Measurements from ENCODE around the gene EYA2. TPM values are rescaled to one million over a fixed set of nuclear protein-coding genes. Genes with fewer than 3 reads are reported as not detected.

EYA2 gene
- total RNA-seq, 1 experiment from 2014 or later = 0.25 TPM

DNA sequence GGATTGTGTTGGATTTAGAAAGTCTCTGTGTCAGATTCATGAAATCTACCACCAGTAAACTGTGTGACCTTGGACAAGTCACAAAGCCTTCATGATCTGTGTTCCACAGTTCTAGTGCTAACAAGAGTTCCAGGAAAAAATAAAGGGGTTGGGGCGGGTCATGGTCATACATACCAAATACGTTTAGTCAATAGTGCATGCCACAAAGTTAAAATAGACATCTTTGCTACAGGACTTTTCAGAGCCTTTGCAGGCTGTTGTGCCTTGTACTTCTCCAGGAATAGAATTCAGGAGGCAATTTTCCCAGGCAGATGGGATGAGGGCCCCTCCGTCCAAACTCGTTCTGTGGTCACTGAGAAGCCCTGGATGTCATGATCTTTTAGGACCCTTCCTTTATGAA is 127.2 kb downstream of the EYA2 start:
- H3K27me3 Mint-ChIP-seq (ENCODE audit: insufficient read depth, unreplicated experiment) = peaks cover 34% of the 10 kb centered on the region
- Histone ChIP-seq H3K4me3 (ENCODE audit: low read depth, low read length) (no peak overlapping the region), H3K27me3 (replicated peaks; ENCODE audit: control insufficient read depth, insufficient read depth, low read length) (no peaks in the 10 kb centered on the region; the same call in 1 of the 2 replicates), H3K4me1 (no peaks in the 10 kb centered on the region), H3K9me3 (no peaks in the 10 kb centered on the region), H3K36me3 (ENCODE audit: control insufficient read depth, insufficient read depth, low read length) (no peaks in the 10 kb centered on the region)
- H3K9me3 Mint-ChIP-seq (ENCODE audit: unreplicated experiment) = no peaks in the 10 kb centered on the region
- no peak overlapping the region for H3K4me3 Mint-ChIP-seq (ENCODE audit: unreplicated experiment)
- TF ChIP-seq, protein P1, sequence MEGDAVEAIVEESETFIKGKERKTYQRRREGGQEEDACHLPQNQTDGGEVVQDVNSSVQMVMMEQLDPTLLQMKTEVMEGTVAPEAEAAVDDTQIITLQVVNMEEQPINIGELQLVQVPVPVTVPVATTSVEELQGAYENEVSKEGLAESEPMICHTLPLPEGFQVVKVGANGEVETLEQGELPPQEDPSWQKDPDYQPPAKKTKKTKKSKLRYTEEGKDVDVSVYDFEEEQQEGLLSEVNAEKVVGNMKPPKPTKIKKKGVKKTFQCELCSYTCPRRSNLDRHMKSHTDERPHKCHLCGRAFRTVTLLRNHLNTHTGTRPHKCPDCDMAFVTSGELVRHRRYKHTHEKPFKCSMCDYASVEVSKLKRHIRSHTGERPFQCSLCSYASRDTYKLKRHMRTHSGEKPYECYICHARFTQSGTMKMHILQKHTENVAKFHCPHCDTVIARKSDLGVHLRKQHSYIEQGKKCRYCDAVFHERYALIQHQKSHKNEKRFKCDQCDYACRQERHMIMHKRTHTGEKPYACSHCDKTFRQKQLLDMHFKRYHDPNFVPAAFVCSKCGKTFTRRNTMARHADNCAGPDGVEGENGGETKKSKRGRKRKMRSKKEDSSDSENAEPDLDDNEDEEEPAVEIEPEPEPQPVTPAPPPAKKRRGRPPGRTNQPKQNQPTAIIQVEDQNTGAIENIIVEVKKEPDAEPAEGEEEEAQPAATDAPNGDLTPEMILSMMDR (IDR thresholded peaks at IDR 0.05; ENCODE audit: insufficient read depth in 1 of 2, low read depth in 1 of 2, low read length in 1 of 2, severe bottlenecking in 1 of 2, unreplicated experiment in 1 of 2) = no peak
- H3K27ac Mint-ChIP-seq (ENCODE audit: unreplicated experiment) = no peak overlapping the region
- no peaks in the 10 kb centered on the region for H3K4me1 Mint-ChIP-seq (ENCODE audit: low read depth, unreplicated experiment)
- intact Hi-C loops (cut with micrococcal nuclease; ENCODE audit: unreplicated experiment) = no loop called here
- no TSS peak for BruUV-seq (replicated peaks)
- H3K36me3 Mint-ChIP-seq (ENCODE audit: insufficient read depth, unreplicated experiment) = no peaks in the 10 kb centered on the region
- POLR2A ChIA-PET = no interaction called here
- DNase-seq = no peak
- CTCF ChIA-PET = interaction anchor here (0.7 kb wide), 1 partner anchor 503 kb away, joined by 5 read pairs; no protein-coding TSS in a partner anchor

DNA sequence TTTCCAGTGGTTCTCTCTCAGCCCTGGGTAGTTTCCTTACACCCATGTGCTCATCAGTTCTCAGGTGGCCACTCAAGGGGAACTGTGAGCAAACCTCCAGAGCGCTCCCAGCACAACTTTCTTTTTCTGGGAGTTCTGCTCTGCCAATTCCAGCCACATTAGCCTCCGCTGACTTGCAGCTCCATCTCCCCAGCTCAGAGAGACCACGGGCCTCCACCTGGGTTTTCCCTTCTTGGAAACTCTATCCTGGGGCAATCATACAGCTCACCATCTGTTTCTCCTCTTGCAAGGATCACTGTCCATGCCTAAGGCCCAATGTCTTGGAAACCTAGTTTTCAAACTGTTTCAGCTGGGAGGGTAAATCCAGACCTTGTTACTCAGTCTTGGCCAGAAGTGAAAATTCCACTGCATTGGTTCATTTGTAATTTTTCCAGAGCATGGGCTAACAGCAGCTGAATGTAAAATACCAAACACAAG is 129.9 kb downstream of the EYA2 start:
- H3K9me3 Mint-ChIP-seq (ENCODE audit: unreplicated experiment) = peaks cover 6% of the 10 kb centered on the region
- H3K27me3 Mint-ChIP-seq (ENCODE audit: insufficient read depth, unreplicated experiment) = peaks cover 34% of the 10 kb centered on the region
- BruUV-seq (replicated peaks) = no TSS peak
- TF ChIP-seq, protein P1 (IDR thresholded peaks at IDR 0.05; ENCODE audit: insufficient read depth in 1 of 2, low read depth in 1 of 2, low read length in 1 of 2, severe bottlenecking in 1 of 2, unreplicated experiment in 1 of 2) = no peak
- Histone ChIP-seq H3K9me3 (peaks cover 11% of the 10 kb centered on the region), H3K36me3 (ENCODE audit: control insufficient read depth, insufficient read depth, low read length) (no peaks in the 10 kb centered on the region), H3K4me1 (no peaks in the 10 kb centered on the region), H3K4me3 (ENCODE audit: low read depth, low read length) (no peak overlapping the region), H3K27me3 (replicated peaks; ENCODE audit: control insufficient read depth, insufficient read depth, low read length) (peaks cover 1% of the 10 kb centered on the region; the same call in 1 of the 2 replicates)
- POLR2A ChIA-PET = no interaction called here
- H3K36me3 Mint-ChIP-seq (ENCODE audit: insufficient read depth, unreplicated experiment) = no peaks in the 10 kb centered on the region
- CTCF ChIA-PET = interaction anchor here (0.5 kb wide), 1 partner anchor 539 kb away, joined by 11 read pairs; no protein-coding TSS in a partner anchor
- H3K27ac Mint-ChIP-seq (ENCODE audit: unreplicated experiment) = no peak overlapping the region
- H3K4me1 Mint-ChIP-seq (ENCODE audit: low read depth, unreplicated experiment) = no peaks in the 10 kb centered on the region
- no peak overlapping the region for H3K4me3 Mint-ChIP-seq (ENCODE audit: unreplicated experiment)
- DNase-seq = no peak
- intact Hi-C loops (cut with micrococcal nuclease; ENCODE audit: unreplicated experiment) = no loop called here

DNA sequence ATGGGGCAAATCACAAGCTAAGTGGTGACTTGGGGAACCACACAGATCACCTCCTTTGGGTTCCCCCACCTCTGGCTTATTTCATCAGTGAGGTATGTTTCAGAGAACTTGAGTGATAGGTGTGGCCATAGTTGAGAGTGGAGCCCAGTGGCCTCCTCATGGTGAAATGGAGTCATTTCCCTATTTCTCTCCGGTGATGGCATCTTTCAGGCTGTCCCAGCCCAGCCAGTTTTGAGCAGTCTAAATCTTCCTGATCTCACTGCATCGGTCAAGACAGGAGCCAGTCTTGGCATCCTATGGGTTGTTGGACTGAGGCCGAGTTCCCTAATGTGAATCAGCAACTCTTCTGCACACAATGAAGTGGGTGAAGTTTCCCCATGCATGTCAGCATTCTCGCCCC is 132.4 kb downstream of the EYA2 start:
- TF ChIP-seq, protein P1 (IDR thresholded peaks at IDR 0.05; ENCODE audit: insufficient read depth in 1 of 2, low read depth in 1 of 2, low read length in 1 of 2, severe bottlenecking in 1 of 2, unreplicated experiment in 1 of 2) = no peak
- no peak overlapping the region for H3K4me3 Mint-ChIP-seq (ENCODE audit: unreplicated experiment)
- H3K27me3 Mint-ChIP-seq (ENCODE audit: insufficient read depth, unreplicated experiment) = peaks cover 31% of the 10 kb centered on the region
- ChIA-PET POLR2A (no interaction called here), CTCF (no interaction called here)
- H3K9me3 Mint-ChIP-seq (ENCODE audit: unreplicated experiment) = peaks cover 12% of the 10 kb centered on the region
- no peak overlapping the region for H3K4me3 ChIP-seq (ENCODE audit: low read depth, low read length)
- no peak for DNase-seq
- no peaks in the 10 kb centered on the region for H3K4me1 Mint-ChIP-seq (ENCODE audit: low read depth, unreplicated experiment)
- intact Hi-C loops (cut with micrococcal nuclease; ENCODE audit: unreplicated experiment) = no loop called here
- BruUV-seq (replicated peaks) = no TSS peak
- H3K4me1 ChIP-seq = no peaks in the 10 kb centered on the region; the same call in 1 of the 2 replicates
- H3K36me3 Mint-ChIP-seq (ENCODE audit: insufficient read depth, unreplicated experiment) = no peaks in the 10 kb centered on the region
- peaks cover 11% of the 10 kb centered on the region for H3K9me3 ChIP-seq
- no peaks in the 10 kb centered on the region for H3K36me3 ChIP-seq (ENCODE audit: control insufficient read depth, insufficient read depth, low read length)
- no peak overlapping the region for H3K27ac Mint-ChIP-seq (ENCODE audit: unreplicated experiment)
- H3K27me3 ChIP-seq (replicated peaks; ENCODE audit: control insufficient read depth, insufficient read depth, low read length) = peaks cover 1% of the 10 kb centered on the region; the same call in 1 of the 2 replicates

All from Caco-2 (cell line).